NCI-H2227 treated with DMSO at 0.1 percent for 48 hours (cell line): ENCODE data around the gene ELAVL3.
"Not testable (repeated sequence)": the region's sequence is repeated elsewhere in the genome, so short reads cannot be mapped to it uniquely, and the experiment has no call there.

Experiments
- DNase-seq: peaks from one replicate; lab custom pipeline; 2025; lab: John Stamatoyannopoulos, UW

The ELAVL3 gene

DNA sequence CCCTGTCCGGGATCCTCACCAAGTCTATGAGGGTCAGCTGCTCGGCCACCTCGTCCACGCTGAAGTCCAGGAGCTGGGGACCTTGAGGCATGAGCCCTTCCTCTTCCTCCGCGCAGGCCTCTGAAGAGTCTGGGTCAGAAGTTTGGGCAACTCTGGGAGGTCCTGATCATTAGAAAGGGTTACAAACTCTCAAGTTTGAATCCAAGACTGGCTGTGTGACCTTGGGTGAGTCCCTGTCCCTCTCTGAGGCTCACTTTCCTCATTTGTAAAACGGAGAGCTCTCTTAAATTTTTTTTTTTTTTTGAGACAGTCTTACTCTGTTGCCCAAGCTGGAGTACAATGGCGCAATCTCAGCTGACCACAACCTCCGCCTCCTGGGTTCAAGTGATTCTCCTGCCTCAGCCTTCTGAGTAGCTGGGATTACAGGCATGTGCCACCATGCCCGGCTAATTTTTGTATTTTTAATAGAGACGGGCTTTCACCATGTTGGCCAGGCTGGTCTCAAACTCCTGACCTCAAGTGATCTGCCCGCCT is 74.1 kb downstream of the ELAVL3 start:
- DNase-seq: not testable (repeated sequence)

DNA sequence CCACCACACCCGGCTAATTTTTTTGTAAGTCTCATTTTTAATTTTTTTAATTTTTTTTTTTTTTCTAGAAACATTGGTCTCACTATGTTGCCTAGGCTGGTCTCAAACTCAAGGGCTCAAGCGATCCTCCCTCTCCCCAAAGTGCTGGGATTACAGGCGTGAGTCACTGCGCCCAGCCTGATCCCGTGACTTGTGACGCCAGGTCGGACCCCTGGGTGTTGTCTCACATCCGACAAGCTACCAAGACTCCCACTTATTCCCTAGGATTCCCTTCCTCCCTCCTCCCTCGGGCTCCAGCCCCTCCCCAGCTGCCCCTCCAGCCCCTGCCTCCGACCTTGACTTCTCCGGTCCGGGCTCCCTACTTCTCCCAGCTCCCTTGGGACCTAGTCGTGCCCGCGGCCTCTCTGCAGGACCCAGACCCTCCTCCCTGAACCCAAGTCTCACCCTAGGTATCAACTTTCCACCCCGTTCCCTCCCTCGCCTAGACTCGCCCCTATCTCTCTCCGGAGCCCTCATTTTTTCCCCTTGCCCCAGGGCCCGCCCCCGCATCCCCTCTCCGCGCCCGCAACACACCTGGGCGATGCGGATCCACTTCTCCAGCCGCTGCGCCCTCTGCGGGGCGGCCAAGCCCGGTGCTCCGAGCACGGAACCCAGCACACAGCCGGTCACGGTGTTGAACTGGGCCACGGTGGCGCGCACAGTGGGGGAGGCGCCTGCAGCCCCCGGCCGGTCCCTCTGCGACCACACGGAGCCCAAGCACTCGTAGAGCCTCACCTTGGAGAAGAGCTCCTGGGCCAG is 74.8 kb downstream of the ELAVL3 start:
- no peak for DNase-seq

DNA sequence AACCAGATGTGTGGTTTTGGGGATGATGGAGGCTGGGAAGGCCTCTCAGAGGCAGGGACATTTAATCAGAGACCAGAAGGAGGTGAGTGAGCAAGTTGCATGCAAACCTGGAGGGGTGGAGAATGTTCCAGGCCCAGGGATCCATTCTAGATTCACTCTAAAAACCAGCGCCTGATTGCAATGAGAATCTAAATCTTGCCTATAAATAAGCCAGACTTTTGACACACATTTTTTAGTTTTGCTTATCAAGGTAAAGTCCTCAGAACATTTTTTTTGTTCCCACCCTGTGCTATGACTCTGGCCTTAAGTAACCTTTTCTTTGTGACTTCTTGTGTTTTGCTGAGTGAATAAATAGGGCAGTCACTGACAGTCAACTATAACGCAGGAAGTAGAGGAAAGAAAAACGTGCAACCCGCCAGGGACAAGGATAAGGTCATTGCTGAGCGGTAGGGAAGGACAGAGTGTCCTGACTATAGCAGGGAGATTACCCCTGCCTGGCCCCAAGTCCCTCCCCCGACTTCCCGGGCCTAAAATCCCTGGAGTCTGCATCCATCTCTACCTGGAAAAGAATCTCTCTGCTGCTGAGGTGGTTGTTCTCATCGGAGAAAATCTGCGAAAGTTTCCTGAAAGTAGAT is 76.1 kb downstream of the ELAVL3 start:
- no peak for DNase-seq

DNA sequence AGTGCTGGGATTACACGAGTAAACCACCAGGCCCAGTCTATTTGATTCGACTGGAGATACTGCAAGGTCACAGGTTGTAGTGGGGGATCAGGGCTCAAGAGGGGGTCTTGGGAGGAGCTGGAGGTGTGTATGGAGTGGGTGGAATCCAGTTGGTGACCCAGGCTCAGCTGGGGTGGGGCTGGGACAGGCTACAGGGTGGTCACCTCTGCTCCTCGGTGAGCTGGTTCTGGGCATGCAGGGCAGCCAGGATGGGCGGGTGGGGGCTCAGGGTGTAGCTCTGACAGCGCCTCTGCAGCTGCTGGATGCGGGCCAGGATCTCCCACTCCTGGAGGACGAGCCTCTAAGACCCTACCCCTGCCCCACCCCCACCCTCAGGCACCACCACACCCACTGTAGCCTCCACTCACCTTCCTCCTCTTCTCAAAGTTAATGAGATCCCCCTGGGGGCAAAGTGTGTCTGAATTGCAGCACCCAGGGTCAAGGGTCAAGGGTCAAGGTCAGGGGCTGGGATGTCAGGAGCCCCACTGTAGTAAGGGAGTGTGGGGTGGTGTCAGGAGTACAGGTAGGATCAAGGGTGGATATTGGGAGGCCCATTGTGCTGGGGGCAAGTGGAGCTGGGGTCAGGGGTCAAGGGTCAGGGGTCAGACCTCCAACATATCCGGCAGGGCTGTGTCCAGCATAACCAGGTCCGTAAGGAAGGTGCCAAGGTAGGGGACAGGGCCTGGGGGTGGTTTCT is 78.9 kb downstream of the ELAVL3 start:
- DNase-seq: no peak
